Brain microvascular endothelial cell (primary cell): ENCODE results near the gene PSMB7.

Experiments
- DNase-seq: peaks from one replicate; pipeline ENCODE4 v3.0.0-alpha.2; 2020
- H3K27ac ChIP-seq: fragments of 250-450 bp; sonication (Bioruptor Pico); 2 replicates; pipeline ENCODE4 v1.5.1; 2020; ENCODE audit warnings: mild to moderate bottlenecking, moderate library complexity
- H3K27me3 ChIP-seq: fragments of 250-450 bp; sonication (Bioruptor Pico); replicated peaks from 2 replicates; pipeline ENCODE4 v1.5.1; 2020; ENCODE audit warnings: mild to moderate bottlenecking
- H3K36me3 ChIP-seq: fragments of 250-450 bp; sonication (Bioruptor Pico); replicated peaks from 2 replicates; pipeline ENCODE4 v1.5.1; 2020; ENCODE audit warnings: mild to moderate bottlenecking
- H3K4me3 ChIP-seq: 2 replicates; pipeline ENCODE4 v1.5.1; 2011; ENCODE audit warnings: low read depth, mild to moderate bottlenecking, control low read depth, low read length, moderate library complexity
- in situ Hi-C: cut with HindIII; loops from 2 replicates; pipeline ENCODE4 v1.10.0; 2017; ENCODE audit warnings: low sequenced_read_pairs, low pct_ligation_motif_present
- TF ChIP-seq, protein P1 (sequence below): IDR thresholded peaks from 2 replicates; pipeline ENCODE4 v1.5.1; 2011; ENCODE audit warnings: low read depth, mild to moderate bottlenecking, moderate library complexity, low read length, control low read depth, inconsistent platforms; ENCODE audit errors: missing control alignments

The PSMB7 gene

GRCh38 chr9:124352616-124353015, 62.6 kb downstream of the PSMB7 start:
- peaks cover 74% of the 10 kb centered on the region for H3K36me3 ChIP-seq
- H3K27ac ChIP-seq: no peak overlapping the region
- in situ Hi-C loops: no loop called here
- TF ChIP-seq, protein P1, sequence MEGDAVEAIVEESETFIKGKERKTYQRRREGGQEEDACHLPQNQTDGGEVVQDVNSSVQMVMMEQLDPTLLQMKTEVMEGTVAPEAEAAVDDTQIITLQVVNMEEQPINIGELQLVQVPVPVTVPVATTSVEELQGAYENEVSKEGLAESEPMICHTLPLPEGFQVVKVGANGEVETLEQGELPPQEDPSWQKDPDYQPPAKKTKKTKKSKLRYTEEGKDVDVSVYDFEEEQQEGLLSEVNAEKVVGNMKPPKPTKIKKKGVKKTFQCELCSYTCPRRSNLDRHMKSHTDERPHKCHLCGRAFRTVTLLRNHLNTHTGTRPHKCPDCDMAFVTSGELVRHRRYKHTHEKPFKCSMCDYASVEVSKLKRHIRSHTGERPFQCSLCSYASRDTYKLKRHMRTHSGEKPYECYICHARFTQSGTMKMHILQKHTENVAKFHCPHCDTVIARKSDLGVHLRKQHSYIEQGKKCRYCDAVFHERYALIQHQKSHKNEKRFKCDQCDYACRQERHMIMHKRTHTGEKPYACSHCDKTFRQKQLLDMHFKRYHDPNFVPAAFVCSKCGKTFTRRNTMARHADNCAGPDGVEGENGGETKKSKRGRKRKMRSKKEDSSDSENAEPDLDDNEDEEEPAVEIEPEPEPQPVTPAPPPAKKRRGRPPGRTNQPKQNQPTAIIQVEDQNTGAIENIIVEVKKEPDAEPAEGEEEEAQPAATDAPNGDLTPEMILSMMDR: no peak
- DNase-seq: no peak
- H3K4me3 ChIP-seq: no peak overlapping the region
- H3K27me3 ChIP-seq: no peaks in the 10 kb centered on the region

- no peak for DNase-seq
- H3K27ac ChIP-seq: no peak overlapping the region
- no peaks in the 10 kb centered on the region for H3K27me3 ChIP-seq
- in situ Hi-C loops: no loop called here
- H3K36me3 ChIP-seq: peaks cover 80% of the 10 kb centered on the region
- H3K4me3 ChIP-seq: no peak overlapping the region
- TF ChIP-seq, protein P1: no peak
Observed at GRCh38 chr9:124351672-124352468, 63.4 kb downstream of the PSMB7 start.

GRCh38 chr9:124350494-124351263, 64.6 kb downstream of the PSMB7 start:
- no peak for DNase-seq
- in situ Hi-C loops: no loop called here
- H3K27ac ChIP-seq: no peak overlapping the region
- TF ChIP-seq, protein P1: no peak
- no peak overlapping the region for H3K4me3 ChIP-seq
- no peaks in the 10 kb centered on the region for H3K27me3 ChIP-seq
- H3K36me3 ChIP-seq: peaks cover 73% of the 10 kb centered on the region

DNA sequence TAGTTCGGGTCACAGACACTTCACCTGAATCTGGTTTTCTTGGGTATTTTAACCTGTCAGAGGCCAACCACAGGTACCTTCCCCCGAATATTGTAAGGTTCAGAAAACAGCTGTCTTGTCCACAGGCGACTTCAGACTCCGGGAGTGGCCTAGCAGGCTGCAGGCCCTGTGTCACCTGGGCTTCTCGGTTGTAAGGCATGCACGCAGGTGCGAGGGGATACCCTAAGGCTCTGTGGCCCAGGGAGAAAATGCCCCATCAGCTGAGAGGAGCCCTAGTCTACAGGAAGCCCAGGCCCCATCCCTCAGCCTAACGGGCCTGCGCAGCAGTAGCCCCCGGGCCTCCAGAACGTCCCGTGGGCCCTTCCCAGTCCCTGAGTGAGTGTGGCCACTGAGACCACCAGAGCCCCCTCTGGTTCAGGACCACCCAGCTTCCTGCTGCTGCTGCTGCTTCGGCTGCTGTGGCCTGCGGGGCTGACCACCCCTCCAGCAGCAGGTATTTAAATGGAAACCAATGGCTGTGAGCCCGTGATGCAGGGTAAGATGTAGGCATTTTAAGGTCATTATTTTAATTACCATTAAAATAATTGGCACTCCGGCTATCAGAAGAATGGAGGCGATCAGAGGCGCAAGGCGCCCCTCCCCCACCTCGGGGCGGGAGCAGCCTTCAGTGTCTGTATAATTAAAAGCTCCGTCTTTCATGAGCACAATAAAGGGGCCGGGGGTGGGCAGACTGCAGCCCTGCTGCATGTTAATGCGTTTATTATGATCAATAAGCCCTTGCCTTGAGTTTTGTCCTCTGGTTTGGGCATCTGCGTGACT, 65.4 kb downstream of the PSMB7 start:
- TF ChIP-seq, protein P1: no peak

GRCh38 chr9:124349267-124349666, 66.0 kb downstream of the PSMB7 start:
- DNase-seq: no peak
- in situ Hi-C loops: no loop called here
- peaks cover 79% of the 10 kb centered on the region for H3K36me3 ChIP-seq

More for the DNA sequence above, 65.4 kb downstream of the PSMB7 start:
- Histone ChIP-seq H3K36me3 (peaks cover 78% of the 10 kb centered on the region), H3K27ac (no peak overlapping the region), H3K4me3 (no peak overlapping the region), H3K27me3 (no peaks in the 10 kb centered on the region)
- DNase-seq: no peak
- in situ Hi-C loops: no loop called here

More at GRCh38 chr9:124349267-124349666, 66.0 kb downstream of the PSMB7 start:
- Histone ChIP-seq H3K27ac (no peak overlapping the region), H3K27me3 (no peaks in the 10 kb centered on the region), H3K4me3 (no peak overlapping the region)
- TF ChIP-seq, protein P1: no peak
